ENCODE data around the gene CTU1. TPM values are rescaled to one million over a fixed set of nuclear protein-coding genes. Genes with fewer than 3 reads are reported as not detected.

The CTU1 gene
- total RNA-seq, 4 donors from 2014 or later, result 7.4 to 25.5 (median 18.3) TPM

GRCh38 chr19:51116736-51117286 lies 8.6 kb upstream of the CTU1 start:
- peaks cover 0 to 9% of the 10 kb centered on the region in 2 donors for H3K27me3 ChIP-seq
- 74 to 82% methylated on average over 6 of the region's 6 CpGs for WGBS, 2 donors
- no peak for TF ChIP-seq POLR2A (IDR thresholded peaks at IDR 0.05)
- TF ChIP-seq EP300 (IDR thresholded peaks at IDR 0.05), result no peak
- no peak for TF ChIP-seq CTCF (IDR thresholded peaks at IDR 0.05)
- H3K9me3 ChIP-seq, result no peaks in the 10 kb centered on the region
- no peak for DNase-seq (ENCODE audit: low spot score in 2 of 2)
- no peaks in the 10 kb centered on the region for H3K4me1 ChIP-seq
- no peaks in the 10 kb centered on the region for H3K36me3 ChIP-seq
- H3K27ac ChIP-seq, result no peak overlapping the region
- H3K4me3 ChIP-seq, result no peak overlapping the region

- H3K27ac ChIP-seq, result no peak overlapping the region
- no peaks in the 10 kb centered on the region for H3K4me1 ChIP-seq
- H3K4me3 ChIP-seq, result no peak overlapping the region
- WGBS, 2 donors, result 76 to 84% methylated on average over 6 of the region's 6 CpGs
- no peak for DNase-seq (ENCODE audit: low spot score in 2 of 2)
- H3K9me3 ChIP-seq, result no peaks in the 10 kb centered on the region
- peaks cover 0 to 9% of the 10 kb centered on the region in 2 donors for H3K27me3 ChIP-seq
- H3K36me3 ChIP-seq, result no peaks in the 10 kb centered on the region
- TF ChIP-seq CTCF (IDR thresholded peaks at IDR 0.05), result no peak
These were observed 6.0 kb upstream of the CTU1 start for GRCh38 chr19:51114087-51114729.

- Histone ChIP-seq H3K27me3 (no peaks in the 10 kb centered on the region), H3K27ac (no peak overlapping the region), H3K4me3 (no peak overlapping the region), H3K9me3 (no peaks in the 10 kb centered on the region), H3K4me1 (peaks cover 0 to 18% (median 8%) of the 10 kb centered on the region in 4 donors), H3K36me3 (no peaks in the 10 kb centered on the region)
- no peak for DNase-seq (ENCODE audit: low spot score in 2 of 2)
- WGBS, 2 donors, result 41 to 47% methylated on average over 6 of the region's 6 CpGs
- TF ChIP-seq EP300 (IDR thresholded peaks at IDR 0.05), result no peak
- TF ChIP-seq POLR2A (IDR thresholded peaks at IDR 0.05), result no peak
- no peak for TF ChIP-seq CTCF (IDR thresholded peaks at IDR 0.05)
These were observed 3.4 kb upstream of the CTU1 start for GRCh38 chr19:51111606-51112005.

- Histone ChIP-seq H3K27ac (no peak overlapping the region), H3K27me3 (no peaks in the 10 kb centered on the region), H3K9me3 (no peaks in the 10 kb centered on the region), H3K4me3 (no peak overlapping the region), H3K36me3 (peaks cover 0 to 6% (median 0%) of the 10 kb centered on the region in 3 donors), H3K4me1 (peaks cover 0 to 24% (median 8%) of the 10 kb centered on the region in 4 donors)
- no peak for DNase-seq (ENCODE audit: low spot score in 2 of 2)
- TF ChIP-seq POLR2A (IDR thresholded peaks at IDR 0.05) (no peak), EP300 (IDR thresholded peaks at IDR 0.05) (no peak)
- 71 to 79% methylated on average over 1 of the region's 1 CpG for WGBS, 2 donors
These were observed 2.4 kb upstream of the CTU1 start for GRCh38 chr19:51110666-51110971.

- Histone ChIP-seq H3K27ac (peak overlapping the region; percentile 37 to 88 (median 69)), H3K9me3 (no peaks in the 10 kb centered on the region)
- DNase-seq (ENCODE audit: low spot score in 2 of 2), result no peak
These were observed 567 bp upstream of the CTU1 start for GRCh38 chr19:51108805-51109146.

More at GRCh38 chr19:51108805-51109146, 567 bp upstream of the CTU1 start:
- TF ChIP-seq CTCF (IDR thresholded peaks at IDR 0.05) (peak in 1 of 5 experiments; percentile 2), EP300 (IDR thresholded peaks at IDR 0.05) (no peak), POLR2A (IDR thresholded peaks at IDR 0.05) (no peak)
- H3K36me3 ChIP-seq, result peaks cover 0 to 24% (median 0%) of the 10 kb centered on the region in 3 donors
- peak overlapping the region; percentile 62 to 71 (median 67) for H3K4me3 ChIP-seq
- WGBS, 2 donors, result 1 to 3% methylated on average over 15 of the region's 15 CpGs
- H3K27me3 ChIP-seq, result no peaks in the 10 kb centered on the region
- H3K4me1 ChIP-seq, result peaks cover 0 to 30% (median 8%) of the 10 kb centered on the region in 4 donors
